WTC11 (cell line): ENCODE results near the gene HTRA1. TPM values are rescaled to one million over a fixed set of nuclear protein-coding genes. Genes with fewer than 3 reads are reported as not detected.

Experiments
- ATAC-seq: fragments of 200-7000 bp; cut with Tn5 transposase; 2 replicates; pipeline ENCODE4 v1.10.0; 2021; ENCODE audit warnings: mild to moderate bottlenecking, moderate library complexity
- CTCF ChIA-PET: fragments of 300-600 bp; sonication (Branson Sonifier 250); formaldehyde crosslinking; loops from one replicate; lab custom pipeline; 2021; ENCODE audit warnings: antibody characterized with exemption; lab: Charles Lee
- POLR2A ChIA-PET: fragments of 350-600 bp; sonication (Branson Sonifier 250); formaldehyde crosslinking; loops from one replicate; lab custom pipeline; 2021; ENCODE audit warnings: antibody characterized with exemption; lab: Charles Lee
- DNase-seq: peaks from one replicate; pipeline ENCODE4 v3.0.0; 2021; ENCODE audit warnings: low spot score
- H3K27ac Mint-ChIP-seq: 2 replicates; pipeline ENCODE4 v1.8.0; 2021; ENCODE audit warnings: mixed read lengths
- H3K27me3 Mint-ChIP-seq: 2 replicates; pipeline ENCODE4 v1.8.0; 2021; ENCODE audit warnings: low read depth, mild to moderate bottlenecking, moderate library complexity, mixed read lengths
- H3K36me3 Mint-ChIP-seq: 2 replicates; pipeline ENCODE4 v1.8.0; 2021; ENCODE audit warnings: mixed read lengths
- H3K4me1 Mint-ChIP-seq: 2 replicates; pipeline ENCODE4 v1.8.0; 2022; ENCODE audit warnings: mixed read lengths
- H3K4me3 Mint-ChIP-seq: 2 replicates; pipeline ENCODE4 v1.8.0; 2021; ENCODE audit warnings: mild to moderate bottlenecking, moderate library complexity, mixed read lengths
- H3K9me3 Mint-ChIP-seq: 2 replicates; pipeline ENCODE4 v1.8.0; 2021; ENCODE audit warnings: mixed read lengths
- ATF1 ChIP-seq: sonication (generic); formaldehyde crosslinking; IDR thresholded peaks from 2 replicates; pipeline ENCODE4 v1.8.1; 2023; ENCODE audit warnings: mild to moderate bottlenecking, moderate library complexity, missing genetic modification reagents
- CREB1 ChIP-seq: sonication (generic); formaldehyde crosslinking; IDR thresholded peaks from 2 replicates; pipeline ENCODE4 v1.8.0; 2023; ENCODE audit warnings: mild to moderate bottlenecking, missing genetic modification reagents
- CREM ChIP-seq: sonication (generic); formaldehyde crosslinking; IDR thresholded peaks from 2 replicates; pipeline ENCODE4 v1.8.1; 2022; ENCODE audit warnings: mild to moderate bottlenecking, missing genetic modification reagents, moderate library complexity
- E2F1 ChIP-seq: sonication (generic); formaldehyde crosslinking; IDR thresholded peaks from 2 replicates; pipeline ENCODE4 v1.8.0; 2022; ENCODE audit warnings: mild to moderate bottlenecking, missing genetic modification reagents
- ELF4 ChIP-seq: sonication (generic); formaldehyde crosslinking; IDR thresholded peaks from 2 replicates; pipeline ENCODE4 v1.8.1; 2022; ENCODE audit warnings: low read depth, mild to moderate bottlenecking, moderate library complexity, missing genetic modification reagents
- FOXJ3 ChIP-seq: sonication (generic); formaldehyde crosslinking; IDR thresholded peaks from 2 replicates; pipeline ENCODE4 v1.9.0; 2021; ENCODE audit warnings: missing genetic modification reagents, mild to moderate bottlenecking, borderline replicate concordance
- NFE2L1 ChIP-seq: sonication (generic); formaldehyde crosslinking; IDR thresholded peaks from 2 replicates; pipeline ENCODE4 v1.8.1; 2023; ENCODE audit warnings: missing genetic modification reagents
- ZBTB43 ChIP-seq: sonication (generic); formaldehyde crosslinking; IDR thresholded peaks from 2 replicates; pipeline ENCODE4 v1.8.1; 2023; ENCODE audit warnings: mild to moderate bottlenecking, missing genetic modification reagents
- ZNF263 ChIP-seq: sonication (generic); formaldehyde crosslinking; IDR thresholded peaks from 2 replicates; pipeline ENCODE4 v1.8.1; 2022; ENCODE audit warnings: low read depth, mild to moderate bottlenecking, moderate library complexity, missing genetic modification reagents
- ZNF423 ChIP-seq: fragments of 250-450 bp; sonication (Bioruptor Pico); IDR thresholded peaks from 2 replicates; pipeline ENCODE4 v2.1.2; 2022; ENCODE audit warnings: mild to moderate bottlenecking, moderate library complexity
- ZNF532 ChIP-seq: fragments of 250-450 bp; sonication (Bioruptor Pico); IDR thresholded peaks from 2 replicates; pipeline ENCODE4 v1.9.0; 2021; ENCODE audit warnings: mild to moderate bottlenecking, borderline replicate concordance
- total RNA-seq: library from RNA; stranded (reverse); gene quantifications from 3 replicates; pipeline ENCODE4 v1.2.3, GENCODE V29; 2021
- TF ChIP-seq, protein P1 (sequence below): fragments of 250-450 bp; sonication (Bioruptor Pico); IDR thresholded peaks from 2 replicates; pipeline ENCODE4 v1.9.0; 2021; ENCODE audit warnings: moderate library complexity, mild to moderate bottlenecking, inconsistent platforms, borderline replicate concordance

Gene HTRA1
- total RNA-seq, 1 experiment from 2014 or later, result 18.3 TPM

DNA sequence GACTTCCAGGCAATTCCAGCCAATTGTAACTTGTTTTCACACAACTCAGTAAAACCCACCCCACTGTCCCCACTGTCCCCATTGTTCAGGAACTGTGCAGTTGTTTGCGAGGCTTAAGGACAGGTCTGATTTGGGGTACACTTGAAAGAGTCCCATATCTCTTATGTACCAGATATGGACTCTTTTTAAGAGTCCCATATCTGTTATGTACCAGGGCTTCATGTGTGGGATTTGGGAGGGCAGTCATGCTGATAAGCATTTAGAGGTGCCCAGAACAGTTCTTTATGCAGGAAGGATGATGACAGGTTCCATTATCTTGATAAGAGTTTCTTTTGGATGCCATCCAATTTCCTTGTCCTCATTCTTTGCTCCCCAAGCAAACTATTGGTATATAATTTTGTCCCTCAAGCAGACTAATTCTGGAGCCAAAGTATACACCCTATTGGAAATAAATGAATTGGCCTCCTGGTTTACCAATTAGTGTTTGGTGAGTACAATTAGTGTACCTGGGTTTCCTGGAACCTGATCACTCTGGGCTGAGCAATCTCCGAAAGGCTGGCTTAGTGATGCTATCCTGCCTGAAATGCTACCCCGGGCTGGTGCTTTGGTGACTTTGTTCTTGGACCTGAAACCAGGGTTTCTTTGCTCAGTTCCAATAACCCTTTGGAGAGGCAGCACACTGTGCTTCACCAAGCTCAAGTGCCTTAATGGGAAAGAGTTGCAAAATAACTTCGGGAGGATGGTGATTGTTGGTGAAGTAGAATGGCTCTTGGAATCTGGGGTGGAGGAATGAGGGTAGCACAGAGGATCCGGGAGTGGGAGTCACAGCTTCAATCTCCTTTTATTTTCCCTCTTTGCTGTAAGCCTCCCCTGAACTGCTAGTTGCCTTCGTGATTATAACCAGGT lies 93.0 kb downstream of the HTRA1 start:
- ATAC-seq (no peak), DNase-seq (no peak)
- TF ChIP-seq ZBTB43 (CRISPR knock-in tag), result no peak
- TF ChIP-seq, protein P1, sequence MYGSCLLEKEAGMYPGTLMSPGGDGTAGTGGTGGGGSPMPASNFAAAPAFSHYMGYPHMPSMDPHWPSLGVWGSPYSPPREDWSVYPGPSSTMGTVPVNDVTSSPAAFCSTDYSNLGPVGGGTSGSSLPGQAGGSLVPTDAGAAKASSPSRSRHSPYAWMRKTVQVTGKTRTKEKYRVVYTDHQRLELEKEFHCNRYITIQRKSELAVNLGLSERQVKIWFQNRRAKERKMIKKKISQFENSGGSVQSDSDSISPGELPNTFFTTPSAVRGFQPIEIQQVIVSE (CRISPR knock-in tag), result no peak
- no peak for TF ChIP-seq ZNF263
- no peak for TF ChIP-seq CREB1 (CRISPR knock-in tag)
- POLR2A ChIA-PET, result no interaction called here
- Mint-ChIP-seq H3K4me3 (no peak overlapping the region), H3K27ac (no peak overlapping the region), H3K9me3 (no peaks in the 10 kb centered on the region), H3K27me3 (no peaks in the 10 kb centered on the region; the same call in 1 of the 2 replicates), H3K36me3 (no peaks in the 10 kb centered on the region), H3K4me1 (peaks cover 11% of the 10 kb centered on the region)
- CTCF ChIA-PET, result no interaction called here

GRCh38 chr10:122555442-122555841 lies 94.1 kb downstream of the HTRA1 start:
- Mint-ChIP-seq H3K4me1 (peaks cover 11% of the 10 kb centered on the region), H3K9me3 (no peaks in the 10 kb centered on the region), H3K4me3 (no peak overlapping the region), H3K27me3 (no peaks in the 10 kb centered on the region; the same call in 1 of the 2 replicates), H3K27ac (no peak overlapping the region), H3K36me3 (no peaks in the 10 kb centered on the region)
- DNase-seq (no peak), ATAC-seq (no peak)
- TF ChIP-seq ELF4 (no peak), NFE2L1 (CRISPR knock-in tag) (no peak), ZBTB43 (CRISPR knock-in tag) (no peak), ZNF532 (CRISPR knock-in tag) (no peak), CREM (no peak), FOXJ3 (CRISPR knock-in tag) (no peak)
- POLR2A ChIA-PET, result no interaction called here
- CTCF ChIA-PET, result no interaction called here

DNA sequence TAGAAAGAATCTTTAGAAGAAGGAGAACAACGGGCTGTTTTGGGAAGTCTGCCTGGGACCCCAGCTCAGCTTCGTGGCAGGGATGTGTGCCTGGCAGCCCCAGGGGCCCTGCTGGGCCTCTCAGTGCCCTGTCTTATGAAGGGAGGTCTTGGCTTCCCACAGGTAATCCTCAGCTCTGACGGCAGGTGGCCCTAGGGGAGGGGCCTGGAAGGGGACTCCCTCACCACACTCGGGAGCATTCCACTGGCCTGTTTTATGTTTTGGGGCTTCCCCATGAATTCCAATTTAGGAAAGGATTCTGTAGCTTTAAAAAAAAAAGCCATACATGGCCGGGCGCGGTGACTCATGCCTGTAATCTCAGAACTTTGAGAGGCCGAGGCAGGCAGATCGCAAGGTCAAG lies 96.2 kb downstream of the HTRA1 start:
- H3K36me3 Mint-ChIP-seq, result no peaks in the 10 kb centered on the region
- H3K9me3 Mint-ChIP-seq, result no peaks in the 10 kb centered on the region
- no peak overlapping the region for H3K27ac Mint-ChIP-seq
- no peaks in the 10 kb centered on the region; the same call in 1 of the 2 replicates for H3K27me3 Mint-ChIP-seq
- DNase-seq, result peak; percentile 30
- peaks cover 20% of the 10 kb centered on the region for H3K4me1 Mint-ChIP-seq
- no peak overlapping the region for H3K4me3 Mint-ChIP-seq
- ChIA-PET POLR2A (no interaction called here), CTCF (interaction anchor here (0.5 to 2.0 kb wide), 5 partner anchors 8 to 258 kb away, joined by 3 to 13 read pairs (median 4); no protein-coding TSS in a partner anchor)
- ATAC-seq, result peak; percentile 88
- TF ChIP-seq E2F1, result no peak
- TF ChIP-seq ATF1 (CRISPR knock-in tag), result no peak
- peak; percentile 83 for TF ChIP-seq ZNF423 (CRISPR knock-in tag)
- TF ChIP-seq, all 79 proteins: peak for 1
